Hematopoietic multipotent progenitor cell (in vitro differentiated cells): ENCODE data around the gene STAT6. TPM values are rescaled to one million over a fixed set of nuclear protein-coding genes. Genes with fewer than 3 reads are reported as not detected.

Source experiments
- DNase-seq, 3 donors: peaks; one replicate each; pipeline ENCODE4 v3.0.0-alpha.2; 2011 to 2015; ENCODE audit warnings: low read depth in 2 of 3, low spot score in 2 of 3
- total RNA-seq: library from RNA; depleted of rRNA; stranded (reverse); fragments of >200 nt; gene quantifications from one replicate; pipeline ENCODE4 v1.2.3, GENCODE V29; 2012

Gene STAT6, protein sequence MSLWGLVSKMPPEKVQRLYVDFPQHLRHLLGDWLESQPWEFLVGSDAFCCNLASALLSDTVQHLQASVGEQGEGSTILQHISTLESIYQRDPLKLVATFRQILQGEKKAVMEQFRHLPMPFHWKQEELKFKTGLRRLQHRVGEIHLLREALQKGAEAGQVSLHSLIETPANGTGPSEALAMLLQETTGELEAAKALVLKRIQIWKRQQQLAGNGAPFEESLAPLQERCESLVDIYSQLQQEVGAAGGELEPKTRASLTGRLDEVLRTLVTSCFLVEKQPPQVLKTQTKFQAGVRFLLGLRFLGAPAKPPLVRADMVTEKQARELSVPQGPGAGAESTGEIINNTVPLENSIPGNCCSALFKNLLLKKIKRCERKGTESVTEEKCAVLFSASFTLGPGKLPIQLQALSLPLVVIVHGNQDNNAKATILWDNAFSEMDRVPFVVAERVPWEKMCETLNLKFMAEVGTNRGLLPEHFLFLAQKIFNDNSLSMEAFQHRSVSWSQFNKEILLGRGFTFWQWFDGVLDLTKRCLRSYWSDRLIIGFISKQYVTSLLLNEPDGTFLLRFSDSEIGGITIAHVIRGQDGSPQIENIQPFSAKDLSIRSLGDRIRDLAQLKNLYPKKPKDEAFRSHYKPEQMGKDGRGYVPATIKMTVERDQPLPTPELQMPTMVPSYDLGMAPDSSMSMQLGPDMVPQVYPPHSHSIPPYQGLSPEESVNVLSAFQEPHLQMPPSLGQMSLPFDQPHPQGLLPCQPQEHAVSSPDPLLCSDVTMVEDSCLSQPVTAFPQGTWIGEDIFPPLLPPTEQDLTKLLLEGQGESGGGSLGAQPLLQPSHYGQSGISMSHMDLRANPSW
- total RNA-seq, result 115 TPM

GRCh38 chr12:57111031-57111734 lies at the start of gene STAT6:
Gene STAT6, minus strand, starts transcription at chr12:57111362. Its CDS starts 3,084 bp downstream, at chr12:57108278.
- DNase-seq, result peak in 2 of 3 donors; percentile 90 to 95

GRCh38 chr12:57160741-57161140 lies 49.6 kb upstream of the STAT6 start:
- no peak for DNase-seq

DNA sequence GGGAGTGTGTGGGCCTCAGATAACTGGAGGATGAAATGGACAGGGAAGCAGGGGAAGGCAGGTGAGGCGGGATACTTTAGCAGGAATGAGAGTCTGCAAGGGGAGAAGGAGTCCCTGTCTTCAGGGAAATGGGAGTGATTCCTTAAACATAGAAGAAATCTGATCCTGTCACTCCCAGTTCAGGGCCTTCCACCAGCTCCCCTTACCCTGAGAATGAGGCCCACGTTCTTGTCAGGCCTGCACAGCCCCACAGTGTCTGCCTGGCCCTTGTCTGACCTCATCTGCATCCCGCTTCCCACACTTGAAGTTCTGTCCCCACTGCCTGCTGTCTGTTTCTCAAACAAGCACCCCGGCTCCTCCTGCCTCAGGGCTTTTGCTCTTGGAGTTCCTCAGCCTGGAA lies 48.9 kb upstream of the STAT6 start:
- DNase-seq, result no peak

DNA sequence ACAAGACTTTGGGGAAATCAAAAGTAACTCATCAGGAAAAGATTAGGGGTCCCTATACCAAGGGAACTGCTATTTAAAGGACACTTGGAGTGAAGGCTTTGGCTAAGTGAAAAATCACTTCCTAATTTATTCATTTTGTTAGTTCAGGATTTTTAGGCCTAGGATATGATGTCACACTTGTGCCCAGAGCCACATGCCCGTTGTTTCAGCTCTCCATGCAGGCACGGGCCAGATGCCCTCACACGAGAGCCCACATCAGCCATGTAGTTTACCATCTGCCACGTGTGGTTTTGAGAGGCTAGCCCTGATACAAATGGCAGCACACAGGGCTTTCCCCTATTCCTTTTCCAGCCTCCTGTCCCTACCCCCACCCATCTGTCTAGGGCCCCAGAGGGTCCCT lies 48.1 kb upstream of the STAT6 start:
- DNase-seq, result no peak

DNA sequence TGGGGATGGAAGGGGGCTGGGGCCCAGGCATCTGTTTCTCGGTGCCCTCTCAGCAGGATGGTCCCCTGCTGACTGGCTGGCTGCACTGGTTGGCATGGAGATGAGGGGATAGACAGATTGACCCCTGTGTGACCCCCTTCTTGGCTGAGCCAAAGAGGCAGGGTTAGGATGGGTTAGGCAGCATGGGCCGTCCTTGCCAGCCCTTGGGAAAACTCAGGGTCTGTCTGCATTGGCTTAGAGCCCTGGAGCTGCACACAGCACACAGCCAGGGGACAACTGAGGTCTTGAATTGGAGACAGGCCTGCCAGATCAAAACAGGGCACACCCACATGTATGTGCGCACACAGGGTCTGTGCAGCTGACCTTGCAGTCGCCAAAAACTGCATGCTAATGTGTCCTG lies 47.5 kb upstream of the STAT6 start:
- DNase-seq, result no peak

DNA sequence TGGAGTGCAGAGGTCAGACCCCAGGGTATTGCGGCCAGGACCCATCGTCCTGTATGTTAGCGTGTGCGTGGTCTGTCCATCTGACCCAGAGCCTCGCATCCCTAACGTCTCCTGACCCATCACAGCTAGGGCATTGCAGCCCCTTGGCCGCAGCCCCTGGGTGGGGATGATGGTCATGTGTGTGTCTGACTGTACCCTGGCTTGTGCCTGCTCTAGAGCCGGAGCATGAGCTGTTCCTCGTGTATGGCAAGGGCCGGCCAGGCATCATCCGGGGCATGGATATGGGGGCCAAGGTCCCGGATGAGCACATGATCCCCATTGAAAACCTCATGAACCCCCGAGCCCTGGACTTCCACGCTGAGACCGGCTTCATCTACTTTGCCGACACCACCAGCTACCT lies 47.0 kb upstream of the STAT6 start:
- no peak for DNase-seq

DNA sequence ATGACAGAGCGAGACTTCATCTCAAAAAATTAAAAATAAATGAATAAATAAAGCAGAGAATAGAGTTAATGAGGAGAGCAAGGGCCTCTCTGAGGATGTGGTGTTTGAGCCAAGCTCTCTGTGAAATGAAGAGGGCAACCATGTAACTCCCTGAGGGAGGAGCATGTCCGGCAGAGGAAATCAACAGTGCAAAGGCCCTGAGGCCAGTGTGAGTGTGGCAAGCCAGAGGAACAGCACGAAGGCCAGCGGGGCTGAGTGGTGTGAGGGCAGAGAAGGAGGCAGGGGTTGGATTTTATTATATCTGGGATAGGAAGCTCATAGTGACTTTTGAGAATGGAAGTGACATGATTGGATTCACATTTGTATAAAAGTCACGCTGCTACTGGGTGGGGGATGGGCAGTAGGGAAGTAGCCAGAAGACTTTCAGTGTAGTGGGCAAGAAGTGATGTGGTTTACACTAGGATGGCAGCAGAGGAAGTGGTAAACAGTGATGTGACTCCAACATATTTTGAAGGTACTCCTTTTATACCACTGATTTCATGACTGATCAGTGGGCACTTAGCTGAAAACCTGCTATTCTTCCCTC lies 46.5 kb upstream of the STAT6 start:
- DNase-seq, result peak in 2 of 3 donors; percentile 45 to 86

DNA sequence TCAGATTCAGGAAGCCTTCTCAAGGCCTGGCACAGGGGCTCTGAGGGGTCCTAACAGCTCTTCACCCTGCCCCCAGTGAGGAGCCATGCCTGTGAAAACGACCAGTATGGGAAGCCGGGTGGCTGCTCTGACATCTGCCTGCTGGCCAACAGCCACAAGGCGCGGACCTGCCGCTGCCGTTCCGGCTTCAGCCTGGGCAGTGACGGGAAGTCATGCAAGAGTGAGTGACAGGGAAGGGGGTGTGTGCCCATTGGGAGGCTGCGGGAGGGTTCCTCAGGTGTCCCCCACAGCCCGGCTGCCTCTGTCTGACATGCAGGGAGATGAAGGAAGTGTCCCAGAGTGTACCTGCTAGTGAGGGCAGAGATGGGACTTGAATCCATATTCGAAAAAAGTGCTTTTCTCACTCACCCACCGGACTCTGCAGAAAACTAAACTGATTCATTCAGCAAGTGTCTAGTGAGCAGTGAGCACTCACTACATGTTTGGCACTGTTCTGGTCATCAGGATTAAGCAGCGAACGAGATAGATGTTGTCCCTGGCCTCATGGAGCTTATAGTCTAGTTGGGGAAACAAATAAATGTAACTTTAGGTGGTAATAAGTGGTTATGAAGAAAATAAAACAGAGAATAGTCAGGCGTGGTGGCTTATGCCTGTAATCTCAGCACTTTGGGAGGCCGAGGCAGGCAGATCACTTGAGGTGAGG lies 45.7 kb upstream of the STAT6 start:
- peak in 1 of 3 donors; percentile 4 for DNase-seq

GRCh38 chr12:57154804-57155434 lies 43.8 kb upstream of the STAT6 start:
- no peak for DNase-seq

- DNase-seq, result no peak
These were observed 42.9 kb upstream of the STAT6 start for GRCh38 chr12:57154076-57154475.

DNA sequence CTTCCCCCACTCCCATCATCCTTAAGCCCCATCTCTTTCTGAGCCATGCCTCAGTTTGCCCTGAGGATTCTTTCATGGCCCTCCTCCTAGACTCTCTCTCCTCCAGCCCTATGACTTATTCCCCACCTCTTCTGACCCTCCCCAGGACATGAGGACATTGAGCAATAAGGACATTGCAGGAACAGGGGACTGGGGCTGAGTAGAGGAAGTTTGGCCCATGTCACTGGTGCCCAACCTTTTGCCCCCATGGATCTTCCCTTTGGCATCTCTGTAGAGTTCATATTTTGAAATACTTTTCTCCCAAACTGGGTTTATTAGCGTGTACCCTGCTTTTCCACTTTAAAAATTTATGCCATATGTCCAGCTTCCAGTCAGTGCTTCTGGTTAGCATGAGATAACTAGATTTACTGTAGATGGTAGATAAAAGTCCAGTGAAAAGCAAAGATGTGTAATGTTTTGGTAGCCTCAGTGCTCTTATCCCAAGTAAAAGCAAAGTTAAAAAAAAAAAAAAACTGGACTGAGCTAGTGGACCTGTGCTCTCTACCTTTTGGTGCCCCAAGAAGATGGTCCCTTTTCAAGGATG lies 42.3 kb upstream of the STAT6 start:
- DNase-seq, result no peak

GRCh38 chr12:57152639-57153038 lies 41.5 kb upstream of the STAT6 start:
- no peak for DNase-seq

GRCh38 chr12:57151741-57152630 lies 40.8 kb upstream of the STAT6 start:
- no peak for DNase-seq

DNA sequence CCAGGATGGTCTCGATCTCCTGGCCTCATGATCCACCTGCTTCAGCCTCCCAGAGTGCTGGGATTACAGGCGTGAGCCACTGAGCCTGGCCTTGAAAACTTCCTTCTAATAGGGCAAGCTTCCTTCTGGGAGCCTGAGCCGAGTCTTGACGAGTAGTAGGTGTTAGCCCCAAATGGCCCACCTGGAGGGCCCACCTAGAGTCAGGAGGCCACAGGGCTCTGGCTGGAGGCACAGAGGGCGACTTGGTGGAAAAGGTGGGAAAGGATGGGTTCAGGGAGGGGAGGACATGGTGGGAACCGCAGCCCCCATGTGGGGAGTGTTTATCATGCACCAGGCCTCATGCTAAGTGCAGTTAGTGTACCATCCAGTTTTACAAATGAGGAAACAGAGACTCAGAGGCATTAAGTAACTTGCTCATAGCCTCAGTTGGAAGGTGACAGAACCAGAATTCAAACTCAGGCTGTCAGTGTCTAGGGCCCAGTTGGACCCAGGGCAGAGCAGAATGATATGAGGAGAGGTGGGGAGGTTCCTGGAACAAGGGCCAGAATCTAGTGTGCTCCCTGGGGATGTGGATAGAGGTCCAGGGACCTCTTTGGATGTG lies 39.3 kb upstream of the STAT6 start:
- DNase-seq, result no peak

GRCh38 chr12:57149245-57149900 lies 38.2 kb upstream of the STAT6 start:
- DNase-seq, result no peak

DNA sequence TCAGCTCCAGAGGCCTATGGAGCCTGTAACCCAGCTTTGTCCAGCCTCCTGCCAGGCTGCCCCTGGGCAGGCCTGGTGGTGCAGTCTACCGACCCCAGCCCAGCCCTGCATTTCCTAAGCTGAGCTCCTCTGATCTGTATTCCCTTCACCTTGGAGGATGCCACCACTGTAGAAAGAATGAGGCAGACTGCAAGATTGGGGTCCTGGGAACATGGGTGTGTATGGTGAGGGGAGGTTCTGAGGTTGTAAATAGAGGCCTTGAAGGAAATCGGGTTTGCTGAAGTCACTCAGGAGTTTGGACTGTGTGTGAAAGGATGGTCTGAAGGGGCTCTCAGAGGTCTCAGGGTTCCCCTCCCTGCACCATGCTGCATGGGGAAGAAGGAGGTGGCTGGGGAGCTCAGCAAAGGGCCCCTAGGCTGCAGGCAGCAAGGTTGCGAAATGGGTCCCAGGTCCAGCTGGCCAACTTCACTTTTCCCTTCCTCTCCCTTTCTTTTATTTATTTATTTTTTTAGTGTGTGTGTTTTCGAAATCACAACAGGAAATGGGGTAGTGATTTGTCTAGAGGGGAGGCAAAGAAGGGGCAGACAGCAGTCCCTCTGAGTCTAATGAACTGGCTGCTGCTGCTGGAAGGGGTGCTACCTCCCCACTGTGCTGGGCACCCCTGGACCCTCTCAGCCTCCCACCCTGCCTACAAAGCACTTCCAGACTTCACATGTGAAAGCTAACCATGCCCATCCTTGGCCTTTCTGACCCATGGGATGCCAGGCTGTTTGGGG lies 37.5 kb upstream of the STAT6 start:
- DNase-seq, result no peak
